Fibroblast of villous mesenchyme (primary cell): ENCODE measurements around the gene MALAT1. TPM values are rescaled to one million over a fixed set of nuclear protein-coding genes. Genes with fewer than 3 reads are reported as not detected.

Source experiments
- DNase-seq: peaks from one replicate; pipeline ENCODE4 v3.0.0-alpha.2; 2010; ENCODE audit warnings: low read depth
- H3K4me3 ChIP-seq: 2 replicates; pipeline ENCODE4 v1.5.1; 2011; ENCODE audit warnings: low read depth, mild to moderate bottlenecking, low read length
- total RNA-seq: library from RNA; depleted of rRNA; stranded (reverse); fragments of >200 nt; gene quantifications from 2 replicates; pipeline ENCODE4 v1.2.3, GENCODE V29; 2012
- TF ChIP-seq, protein P1 (sequence below): IDR thresholded peaks from 2 replicates; pipeline ENCODE4 v1.5.1; 2012; ENCODE audit warnings: low read depth, mild to moderate bottlenecking, low read length; ENCODE audit not compliant: insufficient read depth

MALAT1 gene
- total RNA-seq, 1 donor, result 16,563 TPM

DNA sequence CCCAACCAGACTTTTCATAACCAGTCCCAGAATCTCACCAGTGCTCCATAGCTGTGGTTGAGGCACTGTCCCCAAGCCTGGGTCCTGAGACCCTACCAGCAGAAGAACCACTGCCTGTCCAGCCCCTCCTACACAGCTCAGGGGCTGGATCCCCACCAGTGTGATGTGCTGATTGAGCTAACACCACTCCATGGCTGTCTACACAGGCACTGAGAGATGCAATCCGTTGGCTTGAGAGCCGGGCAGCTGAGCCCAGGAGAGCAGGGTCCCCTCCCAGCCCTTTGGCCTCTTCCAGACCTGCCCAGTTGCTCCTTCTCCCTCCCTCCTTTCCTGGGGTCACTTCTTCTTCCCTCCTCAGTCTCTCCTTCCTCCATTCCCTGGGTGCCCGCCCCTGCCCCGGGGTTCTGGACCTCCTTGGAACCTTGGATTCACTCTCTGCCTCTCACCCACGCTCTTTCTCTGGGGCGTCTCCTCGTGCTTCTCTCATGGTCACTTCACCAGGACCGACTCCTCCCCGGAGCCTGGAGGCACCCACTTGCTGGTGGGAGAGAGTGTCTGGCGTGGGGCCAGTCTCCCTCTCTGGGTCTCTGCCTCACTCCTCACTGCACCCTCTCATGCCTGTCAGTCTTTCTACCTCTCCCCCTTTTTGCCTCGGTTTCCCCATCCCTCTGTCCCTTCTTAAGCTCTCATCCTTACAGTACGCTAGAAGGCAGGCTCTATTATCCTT is 25.3 kb downstream of the MALAT1 start:
- DNase-seq, result no peak

GRCh38 chr11:65524741-65525545 is 26.1 kb downstream of the MALAT1 start, which contains the start of gene SCYL1:
Gene SCYL1 (plus strand): TSS chr11:65525083. CDS start chr11:65525154, 71 bp downstream.
- TF ChIP-seq, protein P1, sequence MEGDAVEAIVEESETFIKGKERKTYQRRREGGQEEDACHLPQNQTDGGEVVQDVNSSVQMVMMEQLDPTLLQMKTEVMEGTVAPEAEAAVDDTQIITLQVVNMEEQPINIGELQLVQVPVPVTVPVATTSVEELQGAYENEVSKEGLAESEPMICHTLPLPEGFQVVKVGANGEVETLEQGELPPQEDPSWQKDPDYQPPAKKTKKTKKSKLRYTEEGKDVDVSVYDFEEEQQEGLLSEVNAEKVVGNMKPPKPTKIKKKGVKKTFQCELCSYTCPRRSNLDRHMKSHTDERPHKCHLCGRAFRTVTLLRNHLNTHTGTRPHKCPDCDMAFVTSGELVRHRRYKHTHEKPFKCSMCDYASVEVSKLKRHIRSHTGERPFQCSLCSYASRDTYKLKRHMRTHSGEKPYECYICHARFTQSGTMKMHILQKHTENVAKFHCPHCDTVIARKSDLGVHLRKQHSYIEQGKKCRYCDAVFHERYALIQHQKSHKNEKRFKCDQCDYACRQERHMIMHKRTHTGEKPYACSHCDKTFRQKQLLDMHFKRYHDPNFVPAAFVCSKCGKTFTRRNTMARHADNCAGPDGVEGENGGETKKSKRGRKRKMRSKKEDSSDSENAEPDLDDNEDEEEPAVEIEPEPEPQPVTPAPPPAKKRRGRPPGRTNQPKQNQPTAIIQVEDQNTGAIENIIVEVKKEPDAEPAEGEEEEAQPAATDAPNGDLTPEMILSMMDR, result no peak
- peak; percentile 92 for DNase-seq
- peak within 1 kb of the TSS; percentile 88 for H3K4me3 ChIP-seq

More for the DNA sequence above, 25.3 kb downstream of the MALAT1 start:
- TF ChIP-seq, protein P1, result no peak
- peak overlapping the region; percentile 47 for H3K4me3 ChIP-seq

DNA sequence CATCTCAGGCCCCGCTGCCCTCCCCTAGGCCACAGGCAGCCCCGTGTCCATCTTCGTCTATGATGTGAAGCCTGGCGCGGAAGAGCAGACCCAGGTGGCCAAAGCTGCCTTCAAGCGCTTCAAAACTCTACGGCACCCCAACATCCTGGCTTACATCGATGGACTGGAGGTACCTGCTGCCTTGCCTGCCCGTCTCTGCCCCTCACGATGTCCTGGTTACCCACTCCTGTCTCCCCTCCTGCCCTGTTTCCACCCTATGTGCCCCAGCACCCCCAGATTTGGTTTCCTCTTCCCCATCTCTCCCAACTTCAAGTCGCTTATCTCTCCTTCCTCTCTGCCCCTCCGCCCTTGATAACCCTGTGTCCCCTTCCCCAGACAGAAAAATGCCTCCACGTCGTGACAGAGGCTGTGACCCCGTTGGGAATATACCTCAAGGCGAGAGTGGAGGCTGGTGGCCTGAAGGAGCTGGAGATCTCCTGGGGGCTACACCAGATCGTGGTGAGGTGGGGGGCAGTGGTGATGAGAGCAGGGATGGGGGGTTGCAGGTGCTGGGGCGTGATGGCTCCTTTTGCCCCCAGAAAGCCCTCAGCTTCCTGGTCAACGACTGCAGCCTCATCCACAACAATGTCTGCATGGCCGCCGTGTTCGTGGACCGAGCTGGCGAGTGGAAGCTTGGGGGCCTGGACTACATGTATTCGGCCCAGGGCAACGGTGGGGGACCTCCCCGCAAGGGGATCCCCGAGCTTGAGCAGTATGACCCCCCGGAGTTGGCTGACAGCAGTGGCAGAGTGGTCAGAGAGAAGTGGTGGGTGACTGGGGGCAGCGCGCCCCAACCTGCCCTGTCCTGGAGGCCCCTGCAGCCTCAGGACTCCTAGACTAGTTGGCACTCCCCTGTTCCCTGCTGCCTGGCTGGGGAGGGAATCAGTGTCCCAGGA is 27.0 kb downstream of the MALAT1 start:
- DNase-seq, result no peak
- TF ChIP-seq, protein P1, result no peak
- peak overlapping the region; percentile 88 for H3K4me3 ChIP-seq

DNA sequence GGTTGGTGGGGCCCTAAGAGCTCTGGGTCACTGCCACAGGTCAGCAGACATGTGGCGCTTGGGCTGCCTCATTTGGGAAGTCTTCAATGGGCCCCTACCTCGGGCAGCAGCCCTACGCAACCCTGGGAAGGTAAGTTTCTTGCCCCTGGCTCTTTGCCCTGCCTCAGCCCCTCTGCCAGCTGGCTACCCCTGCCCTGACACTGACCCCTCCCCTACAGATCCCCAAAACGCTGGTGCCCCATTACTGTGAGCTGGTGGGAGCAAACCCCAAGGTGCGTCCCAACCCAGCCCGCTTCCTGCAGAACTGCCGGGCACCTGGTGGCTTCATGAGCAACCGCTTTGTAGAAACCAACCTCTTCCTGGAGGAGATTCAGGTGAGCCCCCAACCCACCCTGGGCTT is 27.9 kb downstream of the MALAT1 start:
- DNase-seq, result no peak
- TF ChIP-seq, protein P1, result no peak
- no peak overlapping the region for H3K4me3 ChIP-seq

- H3K4me3 ChIP-seq, result no peak overlapping the region
- no peak for DNase-seq
- TF ChIP-seq, protein P1, result no peak
These were observed 30.0 kb downstream of the MALAT1 start for GRCh38 chr11:65528819-65529350.
